HG03432 (cell line): ENCODE measurements around the gene KRT26.

Experiments used
- ATAC-seq: cut with Tn5 transposase; IDR thresholded peaks from one replicate; pipeline ENCODE4 v1.9.1; 2021; ENCODE audit warnings: mild to moderate bottlenecking, moderate library complexity; ENCODE audit not compliant: unreplicated experiment

KRT26 gene

GRCh38 chr17:40734018-40734417 is 38.0 kb downstream of the KRT26 start:
- ATAC-seq = no peak

DNA sequence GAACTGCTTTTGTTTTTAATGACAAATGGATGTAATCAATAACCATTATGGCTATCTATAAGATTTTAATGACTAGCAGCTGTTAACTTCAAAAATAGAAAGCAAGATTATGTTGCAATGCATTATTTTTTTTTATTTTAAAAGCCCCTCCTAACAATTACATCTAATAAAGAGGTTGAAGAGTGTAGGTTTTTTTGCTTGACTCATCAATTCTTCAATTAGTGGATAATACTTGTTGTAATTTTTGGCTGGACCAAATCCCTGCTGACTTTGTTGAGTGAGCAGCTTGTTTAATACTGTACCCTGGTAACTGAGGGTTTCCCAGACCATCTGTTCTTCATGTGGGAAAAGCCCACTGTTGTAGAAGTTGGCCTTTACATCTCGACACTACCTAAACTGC is 41.0 kb downstream of the KRT26 start:
- ATAC-seq = no peak

DNA sequence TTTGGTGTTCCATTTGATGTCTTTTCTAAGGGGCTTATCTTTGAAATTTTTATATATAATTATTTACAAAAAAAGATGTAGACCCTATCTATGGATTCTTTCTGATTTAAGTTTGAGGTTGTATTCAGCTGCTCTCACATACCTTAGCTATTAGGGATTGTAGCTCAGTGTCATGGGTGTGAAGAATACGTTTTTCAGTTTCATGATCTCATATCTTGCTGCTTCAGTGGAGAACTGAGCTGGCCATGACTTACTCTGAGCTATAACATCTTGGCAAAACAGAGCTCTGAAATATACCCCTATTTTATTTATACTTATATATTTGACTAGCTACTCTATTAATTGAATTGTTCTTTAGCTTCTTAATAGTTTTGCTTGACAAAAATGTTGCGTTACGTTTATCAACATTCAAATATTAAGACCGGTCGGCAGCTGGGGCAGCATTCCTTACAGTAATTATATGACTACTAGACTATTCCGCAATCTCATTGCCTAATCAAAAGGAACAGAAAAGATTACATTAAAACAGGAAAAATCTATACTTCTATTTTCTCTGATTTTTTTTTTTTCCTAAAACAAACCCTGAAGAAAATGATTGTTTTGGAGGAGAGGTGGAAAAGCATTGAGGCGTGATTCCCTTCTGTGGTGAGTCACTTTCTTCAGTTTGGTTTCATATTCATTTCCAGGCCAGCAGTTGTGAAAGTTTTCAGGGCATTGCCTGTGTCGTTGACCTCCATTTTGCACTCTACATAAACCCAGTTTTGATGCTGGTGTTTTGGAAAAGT is 44.4 kb downstream of the KRT26 start:
- no peak for ATAC-seq

DNA sequence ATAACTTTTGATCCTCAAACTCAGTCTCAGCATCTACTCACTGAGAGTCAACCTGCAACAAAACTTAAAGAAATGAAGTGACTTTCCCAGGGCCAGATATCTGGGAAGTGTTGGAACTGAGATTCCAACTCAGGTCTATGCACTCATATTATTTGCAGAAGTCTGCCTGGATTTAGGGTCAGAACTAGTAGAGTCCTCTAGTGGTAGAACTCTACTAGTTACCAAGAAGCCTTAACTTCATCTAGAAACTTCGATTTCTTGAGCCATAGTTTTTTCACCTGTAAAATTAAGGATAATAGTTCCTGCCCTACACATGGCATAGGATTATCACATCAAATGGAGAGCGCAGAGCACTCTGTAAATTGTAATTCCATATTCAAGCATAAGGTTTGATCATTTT is 45.1 kb downstream of the KRT26 start:
- ATAC-seq = no peak

- no peak for ATAC-seq
Observed at GRCh38 chr17:40724656-40725055, 47.3 kb downstream of the KRT26 start.

- ATAC-seq = no peak
Observed at GRCh38 chr17:40722241-40722640, 49.8 kb downstream of the KRT26 start.

- ATAC-seq = no peak
Observed at GRCh38 chr17:40720899-40721298, 51.1 kb downstream of the KRT26 start.

DNA sequence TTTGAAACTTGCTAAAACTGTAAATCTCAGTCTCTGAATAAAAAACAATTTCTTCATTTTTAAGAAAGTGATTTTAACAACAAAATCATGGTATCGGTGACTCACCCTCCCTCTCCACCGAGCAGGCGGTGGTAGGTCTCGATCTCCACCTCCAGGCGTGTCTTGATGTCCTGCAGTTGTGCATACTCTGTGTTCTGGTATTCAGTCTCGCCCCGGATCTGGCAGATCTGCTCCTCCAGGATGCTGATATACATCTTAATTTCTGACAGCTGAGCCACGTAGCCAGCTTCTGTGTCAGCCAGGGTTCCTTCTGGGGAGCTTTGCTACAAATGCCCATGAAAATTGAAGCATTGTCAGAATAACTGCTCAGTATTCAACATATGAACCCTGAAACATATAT is 53.1 kb downstream of the KRT26 start:
- no peak for ATAC-seq

GRCh38 chr17:40717776-40718175 is 54.2 kb downstream of the KRT26 start:
- no peak for ATAC-seq
